HG02840 (cell line): ENCODE results near the gene EIF4ENIF1.
"Not testable (repeated sequence)": the region's sequence is repeated elsewhere in the genome, so short reads cannot be mapped to it uniquely, and the experiment has no call there.

Experiments used
- ATAC-seq: cut with Tn5 transposase; IDR thresholded peaks from one replicate; pipeline ENCODE4 v1.9.1; 2021; ENCODE audit warnings: mild to moderate bottlenecking, moderate library complexity, moderate number of reproducible peaks; ENCODE audit not compliant: unreplicated experiment, low FRiP score

Gene EIF4ENIF1, protein sequence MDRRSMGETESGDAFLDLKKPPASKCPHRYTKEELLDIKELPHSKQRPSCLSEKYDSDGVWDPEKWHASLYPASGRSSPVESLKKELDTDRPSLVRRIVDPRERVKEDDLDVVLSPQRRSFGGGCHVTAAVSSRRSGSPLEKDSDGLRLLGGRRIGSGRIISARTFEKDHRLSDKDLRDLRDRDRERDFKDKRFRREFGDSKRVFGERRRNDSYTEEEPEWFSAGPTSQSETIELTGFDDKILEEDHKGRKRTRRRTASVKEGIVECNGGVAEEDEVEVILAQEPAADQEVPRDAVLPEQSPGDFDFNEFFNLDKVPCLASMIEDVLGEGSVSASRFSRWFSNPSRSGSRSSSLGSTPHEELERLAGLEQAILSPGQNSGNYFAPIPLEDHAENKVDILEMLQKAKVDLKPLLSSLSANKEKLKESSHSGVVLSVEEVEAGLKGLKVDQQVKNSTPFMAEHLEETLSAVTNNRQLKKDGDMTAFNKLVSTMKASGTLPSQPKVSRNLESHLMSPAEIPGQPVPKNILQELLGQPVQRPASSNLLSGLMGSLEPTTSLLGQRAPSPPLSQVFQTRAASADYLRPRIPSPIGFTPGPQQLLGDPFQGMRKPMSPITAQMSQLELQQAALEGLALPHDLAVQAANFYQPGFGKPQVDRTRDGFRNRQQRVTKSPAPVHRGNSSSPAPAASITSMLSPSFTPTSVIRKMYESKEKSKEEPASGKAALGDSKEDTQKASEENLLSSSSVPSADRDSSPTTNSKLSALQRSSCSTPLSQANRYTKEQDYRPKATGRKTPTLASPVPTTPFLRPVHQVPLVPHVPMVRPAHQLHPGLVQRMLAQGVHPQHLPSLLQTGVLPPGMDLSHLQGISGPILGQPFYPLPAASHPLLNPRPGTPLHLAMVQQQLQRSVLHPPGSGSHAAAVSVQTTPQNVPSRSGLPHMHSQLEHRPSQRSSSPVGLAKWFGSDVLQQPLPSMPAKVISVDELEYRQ

DNA sequence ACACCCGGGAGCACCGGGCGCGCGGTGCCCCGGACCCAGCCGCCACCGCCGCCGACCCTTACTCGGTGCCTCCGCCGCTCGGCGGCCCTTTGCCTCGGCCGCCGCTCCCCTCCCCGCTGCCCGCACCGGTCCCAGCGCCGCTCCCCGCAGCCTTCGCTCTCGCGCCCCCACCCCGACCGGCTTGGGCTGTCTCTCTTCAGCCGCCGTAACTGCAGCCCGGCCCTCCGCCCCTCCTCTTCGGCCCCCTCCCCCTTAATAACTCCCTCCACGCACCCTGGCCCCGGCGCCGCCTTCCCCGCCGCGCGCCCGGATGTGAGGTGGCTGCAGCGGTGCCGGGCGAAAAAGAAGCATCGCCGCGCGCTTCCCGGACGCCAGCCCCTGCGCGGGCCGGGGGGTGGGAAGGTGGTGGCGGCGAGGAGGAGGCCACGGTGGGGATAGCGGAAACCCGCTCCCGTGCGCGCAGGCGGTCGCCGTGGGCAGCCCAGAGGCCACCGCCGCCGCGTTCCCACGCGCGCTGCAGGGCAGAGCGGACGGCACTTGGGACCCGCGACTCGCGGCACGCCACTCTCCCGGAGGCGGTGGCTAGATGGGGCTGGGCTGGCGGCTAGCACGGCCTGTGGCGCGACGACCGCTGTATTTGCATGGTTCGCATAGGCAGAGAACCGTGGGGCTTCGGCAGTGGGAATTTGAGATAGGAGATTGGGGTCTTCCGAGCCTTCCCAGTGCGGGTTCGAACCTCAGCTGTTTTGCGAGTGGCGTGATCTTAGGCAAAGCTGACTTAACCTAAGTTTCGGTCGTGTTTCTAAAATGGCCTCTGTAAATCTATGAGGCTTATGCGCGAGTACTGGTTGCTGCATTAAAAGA is at the start of gene EIF4ENIF1:
EIF4ENIF1 (minus strand) TSS at position 211 of the 864 bp plus-strand sequence. CDS start 1,124 bp downstream, outside the sequence.
- ATAC-seq, result peak; percentile 36

DNA sequence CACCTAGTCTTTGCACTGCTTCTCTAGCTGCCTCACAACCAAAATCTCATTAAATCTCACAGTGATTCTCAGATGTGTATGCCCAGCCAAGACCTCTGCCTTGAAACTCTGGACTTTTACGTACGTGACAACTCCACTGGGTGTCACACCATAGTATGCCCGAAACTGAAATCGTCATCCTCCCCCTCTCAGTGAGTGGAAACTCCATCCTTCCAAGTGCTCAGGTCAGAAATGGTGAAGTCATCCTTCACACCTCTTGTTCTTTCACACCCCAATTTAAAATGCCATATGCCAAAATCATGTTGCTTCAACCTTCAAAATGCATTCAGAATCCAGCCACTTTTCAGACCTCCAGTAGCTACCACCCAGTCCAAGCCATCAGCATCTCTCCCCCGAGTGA is 49.2 kb upstream of the EIF4ENIF1 start:
- no peak for ATAC-seq

DNA sequence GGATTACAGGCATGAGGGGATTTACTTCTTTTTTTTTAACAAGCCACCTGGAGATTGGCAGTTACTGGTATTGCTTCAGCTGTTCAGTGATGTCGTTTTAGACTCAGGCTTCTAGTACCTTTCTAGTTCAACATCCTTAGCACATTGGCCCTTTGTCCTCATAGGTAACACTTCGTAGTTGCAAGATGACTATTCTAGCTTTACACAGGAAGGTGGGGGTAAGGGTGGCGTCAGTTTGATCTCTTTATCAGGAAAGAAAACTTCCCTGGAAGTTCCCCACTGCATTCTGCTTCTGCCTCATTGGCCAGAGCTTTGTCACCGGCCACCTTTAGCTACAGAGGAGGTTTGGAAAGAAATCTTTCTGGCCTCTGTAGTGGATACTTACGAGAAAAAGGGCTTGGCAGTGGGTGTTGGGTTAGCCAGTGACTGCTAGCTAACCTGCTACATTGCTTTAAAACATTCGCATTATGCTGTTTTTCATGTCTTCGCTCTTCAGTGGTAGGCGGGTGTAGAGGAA is 47.4 kb upstream of the EIF4ENIF1 start:
- peak; percentile 47 for ATAC-seq

DNA sequence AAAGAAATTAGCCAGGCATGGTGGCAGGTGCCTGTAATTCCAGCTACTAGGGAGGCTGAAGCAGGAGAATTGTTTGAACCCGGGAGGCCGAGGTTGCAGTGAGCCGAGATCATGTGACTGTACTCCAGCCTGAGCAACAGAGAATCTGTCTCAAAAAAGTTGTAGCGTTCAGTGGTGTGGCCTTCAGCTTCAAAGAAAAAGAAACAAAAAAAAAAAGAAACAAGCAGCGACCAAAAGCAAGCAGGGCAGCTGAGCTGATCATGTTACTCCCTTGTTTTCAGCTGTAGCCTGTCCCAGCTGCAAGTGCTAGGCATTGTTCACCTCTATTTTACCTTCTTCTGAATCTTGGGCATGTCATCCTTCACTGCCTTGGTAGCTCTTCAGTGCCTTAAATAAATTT is 43.7 kb upstream of the EIF4ENIF1 start:
- ATAC-seq, result no peak

DNA sequence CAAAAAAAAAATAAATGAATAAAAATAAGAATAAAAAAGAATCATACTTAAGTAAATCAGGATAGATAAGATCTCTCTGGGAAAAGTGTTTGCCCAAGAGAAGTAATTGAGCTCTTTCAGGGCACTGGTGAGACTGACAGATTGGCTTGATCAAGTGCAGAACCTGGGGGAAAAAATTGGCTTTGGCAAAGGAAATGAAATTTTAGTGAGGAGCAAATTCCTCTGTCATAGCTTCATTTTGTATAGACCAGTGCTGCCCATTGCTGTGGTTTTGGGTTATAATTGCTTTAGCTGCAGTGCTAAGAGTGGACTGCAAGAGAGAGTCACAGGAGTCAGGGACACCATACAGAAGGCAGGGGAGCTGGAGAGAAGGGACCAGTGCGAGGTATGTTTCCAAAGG is 42.4 kb upstream of the EIF4ENIF1 start:
- ATAC-seq, result no peak

DNA sequence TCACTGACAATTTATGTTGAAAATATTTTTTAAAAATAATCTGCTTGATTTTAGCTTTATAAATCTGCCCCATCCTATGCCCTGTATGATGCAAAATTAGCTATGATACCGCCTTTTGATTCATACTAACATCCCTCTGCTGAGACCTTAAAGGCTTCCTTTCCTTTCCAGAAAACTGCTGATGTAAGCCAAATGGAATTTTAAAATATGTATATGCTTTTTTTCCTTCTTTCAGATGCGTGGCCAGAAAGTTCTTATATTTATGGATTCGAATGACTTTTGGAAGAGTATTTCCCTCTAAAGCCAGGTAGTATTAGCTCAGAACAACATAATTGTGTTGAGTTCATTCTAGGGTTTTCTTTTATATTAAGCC is 41.2 kb upstream of the EIF4ENIF1 start:
- ATAC-seq, result no peak

DNA sequence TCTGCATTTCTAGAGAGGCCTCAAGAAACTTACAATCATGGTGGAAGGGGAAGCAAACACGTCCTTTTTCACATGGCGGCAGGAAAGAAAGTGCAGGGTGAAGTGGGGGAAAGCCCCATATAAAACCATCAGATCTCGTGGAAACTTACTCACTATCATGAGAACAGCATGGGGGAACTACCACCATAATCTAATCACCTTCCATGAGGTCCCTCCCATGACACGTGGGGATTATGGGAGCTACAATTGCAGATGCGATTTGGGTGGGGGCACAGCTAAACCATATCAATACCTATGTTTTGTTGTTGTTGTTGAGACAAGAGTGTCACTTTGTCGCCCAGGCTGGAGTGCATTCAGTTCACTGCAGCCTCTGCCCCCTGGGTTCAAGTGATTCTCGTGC is 36.6 kb upstream of the EIF4ENIF1 start:
- ATAC-seq, result no peak

DNA sequence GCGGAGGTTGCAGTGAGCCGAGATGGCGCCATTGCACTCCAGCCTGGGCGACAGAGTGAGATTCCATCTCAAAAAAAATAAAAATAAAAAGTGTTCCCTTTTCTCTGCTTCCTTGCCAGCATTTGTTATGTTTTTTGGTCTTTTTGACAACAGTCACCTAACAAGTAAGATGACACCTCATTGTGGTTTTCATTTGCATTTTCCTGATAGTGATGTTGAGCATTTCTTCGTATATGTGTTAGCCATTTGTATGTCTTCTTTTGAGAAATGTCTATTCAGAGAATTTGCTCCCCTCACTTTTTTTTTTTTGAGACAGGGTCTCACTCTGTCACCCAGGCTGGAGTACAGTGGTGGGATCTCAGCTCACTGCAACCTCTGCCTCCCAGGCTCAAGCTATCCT is 34.5 kb upstream of the EIF4ENIF1 start:
- ATAC-seq, result not testable (repeated sequence)

DNA sequence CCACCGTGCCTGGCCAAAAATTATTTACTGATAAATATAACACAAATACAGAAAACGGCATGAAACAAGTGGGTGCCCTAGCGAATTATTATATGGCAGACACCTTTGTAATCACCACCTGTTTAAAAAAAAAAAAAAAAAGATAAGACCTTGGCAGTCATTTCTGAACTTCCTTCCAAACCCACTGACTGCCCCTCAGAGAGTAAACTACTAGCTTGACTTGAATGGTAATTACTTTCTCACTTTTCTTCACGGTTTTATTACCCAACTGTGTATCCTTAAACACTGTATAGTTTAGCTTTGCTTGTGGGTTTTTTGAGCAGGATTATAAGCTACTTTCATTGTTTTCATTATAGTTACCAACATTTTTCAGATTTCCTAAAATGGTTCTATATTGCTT is 30.4 kb upstream of the EIF4ENIF1 start:
- no peak for ATAC-seq

DNA sequence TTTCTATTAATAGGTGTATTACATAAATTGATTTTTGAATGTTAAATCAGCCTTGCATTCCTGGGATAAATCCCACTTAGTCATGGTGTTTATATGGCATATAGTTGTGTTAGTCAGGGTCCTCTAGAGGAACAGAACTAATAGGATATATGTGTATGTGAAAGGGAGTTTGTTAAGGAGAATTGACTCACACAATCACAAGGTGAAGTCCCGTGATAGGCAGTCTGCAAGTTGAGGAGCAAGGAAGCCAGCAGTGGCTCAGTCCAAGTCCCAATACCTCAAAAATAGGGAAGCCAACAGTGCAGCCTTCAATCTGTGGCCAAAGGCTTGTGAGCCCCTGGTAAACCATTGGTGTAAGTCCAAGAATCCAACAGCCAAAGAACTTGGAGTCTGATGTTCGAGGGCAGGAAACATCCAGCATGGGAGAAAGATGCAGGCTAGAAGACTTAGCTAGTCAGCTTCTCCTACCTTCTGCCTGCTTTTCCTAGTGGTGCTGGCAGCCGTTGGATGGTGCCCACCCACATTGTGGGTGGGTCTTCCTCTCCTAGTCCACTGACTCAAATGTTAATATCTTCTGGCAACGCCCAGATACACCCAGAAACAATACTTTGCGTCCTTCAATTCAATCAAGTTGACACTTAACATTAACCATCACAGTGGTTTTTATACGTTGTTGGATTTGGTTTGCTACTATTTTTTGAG is 19.6 kb upstream of the EIF4ENIF1 start:
- ATAC-seq, result no peak

DNA sequence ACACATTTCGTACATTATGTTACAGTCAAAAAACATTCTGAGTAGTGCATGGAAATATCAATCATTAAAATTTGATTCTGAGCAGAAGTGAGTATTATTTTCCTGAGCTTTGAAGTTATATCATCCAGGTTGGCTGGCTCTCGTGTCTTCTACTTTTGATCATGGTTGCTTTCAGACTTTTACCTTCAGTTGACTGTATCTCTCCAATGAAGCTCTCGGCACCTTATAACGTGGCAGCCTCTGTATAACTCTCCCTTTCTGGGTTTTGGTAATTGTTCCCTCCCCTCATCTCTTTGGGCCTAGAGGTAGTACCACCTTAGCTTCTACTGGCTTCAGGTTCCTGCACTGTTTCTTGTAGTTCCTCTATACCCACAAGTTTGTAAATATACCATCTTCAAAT is 18.9 kb upstream of the EIF4ENIF1 start:
- no peak for ATAC-seq

DNA sequence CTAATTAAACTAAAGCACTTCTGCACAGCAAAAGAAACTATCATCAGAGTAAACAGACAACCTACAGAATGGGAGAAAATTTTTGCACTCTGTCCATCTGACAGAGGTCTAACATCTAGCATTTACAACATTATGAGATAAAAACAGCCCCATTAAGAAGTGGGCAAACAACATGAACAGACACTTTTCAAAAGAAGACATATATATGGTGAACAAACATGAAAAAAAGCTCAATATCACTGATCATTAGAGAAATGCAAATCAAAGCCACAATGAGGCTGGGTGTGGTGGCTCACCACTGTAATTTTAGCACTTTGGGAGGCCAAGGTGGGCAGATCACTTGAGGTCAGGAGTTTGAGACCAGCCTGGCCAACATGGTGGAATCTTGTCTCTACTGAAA is 17.9 kb upstream of the EIF4ENIF1 start:
- not testable (repeated sequence) for ATAC-seq

DNA sequence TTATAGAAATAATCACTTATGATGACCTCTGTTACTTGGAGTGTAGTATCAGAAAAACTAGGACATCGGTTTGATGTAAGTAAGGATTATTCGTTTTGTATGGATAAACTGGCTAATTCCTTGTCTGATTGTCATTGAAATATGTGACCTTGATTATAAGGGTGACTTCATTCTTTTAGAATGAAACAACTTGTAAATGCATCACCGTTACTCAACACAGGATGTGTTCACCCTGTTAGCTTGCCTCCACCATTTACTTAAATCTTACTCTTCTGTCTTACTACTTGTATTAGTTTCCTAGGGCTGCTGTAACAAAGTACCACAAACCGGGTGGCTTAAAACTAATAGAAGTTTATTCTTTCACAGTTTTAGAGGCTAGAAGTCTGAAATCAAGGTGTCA is 14.6 kb upstream of the EIF4ENIF1 start:
- ATAC-seq, result no peak

DNA sequence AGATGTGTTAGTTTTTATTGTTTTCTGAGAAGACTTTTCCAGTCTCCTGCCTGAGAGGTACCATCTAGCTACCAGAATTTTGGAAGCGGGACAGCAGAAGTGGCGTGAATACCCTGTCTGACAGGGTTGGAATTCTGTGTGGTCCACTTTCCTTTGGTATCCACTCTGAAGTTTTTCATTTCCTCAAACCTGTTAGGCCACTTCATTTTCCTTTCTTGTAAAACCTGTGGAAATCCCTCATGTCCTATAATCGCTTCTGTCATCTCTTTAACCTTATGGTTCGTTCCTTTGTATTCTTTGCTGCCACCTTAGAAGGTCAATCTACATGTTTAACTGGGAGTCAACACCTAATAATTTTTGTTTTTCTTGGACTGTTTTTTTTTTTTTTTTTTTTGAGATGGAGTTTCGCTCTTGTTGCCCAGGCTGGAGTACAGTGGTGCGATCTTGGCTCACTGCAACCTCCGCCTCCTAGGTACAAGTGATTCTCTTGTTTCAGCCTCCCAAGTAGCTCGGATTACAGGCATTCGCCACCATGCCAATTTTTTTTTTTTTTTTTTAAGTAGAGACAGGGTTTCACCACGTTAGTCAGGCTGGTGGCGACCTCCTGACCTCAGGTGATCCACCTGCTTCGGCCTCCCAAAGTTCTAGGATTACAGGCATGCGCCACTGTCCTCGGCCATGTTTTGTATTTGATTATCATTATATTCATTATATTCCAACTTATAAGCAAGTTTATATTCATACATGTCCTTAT is 13.7 kb upstream of the EIF4ENIF1 start:
- ATAC-seq, result no peak

DNA sequence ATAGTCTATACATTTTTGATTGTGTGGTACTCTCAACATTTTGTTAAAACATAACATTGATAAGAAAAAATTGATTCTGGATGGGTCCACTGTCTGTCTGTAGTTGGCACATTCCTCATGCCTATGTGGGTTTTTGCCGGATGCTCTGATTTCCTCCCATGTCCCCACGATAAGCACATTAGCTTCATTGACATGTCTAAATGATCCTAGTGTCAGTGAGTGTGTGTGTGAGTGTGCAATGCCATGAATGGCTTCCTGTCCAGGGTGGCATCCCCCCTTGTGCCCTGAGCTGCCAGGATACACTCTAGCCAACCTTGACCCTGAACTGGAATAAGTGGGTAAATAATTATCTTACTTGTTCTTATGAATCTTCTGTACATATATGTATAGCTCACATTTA is 12.1 kb upstream of the EIF4ENIF1 start:
- ATAC-seq, result no peak

DNA sequence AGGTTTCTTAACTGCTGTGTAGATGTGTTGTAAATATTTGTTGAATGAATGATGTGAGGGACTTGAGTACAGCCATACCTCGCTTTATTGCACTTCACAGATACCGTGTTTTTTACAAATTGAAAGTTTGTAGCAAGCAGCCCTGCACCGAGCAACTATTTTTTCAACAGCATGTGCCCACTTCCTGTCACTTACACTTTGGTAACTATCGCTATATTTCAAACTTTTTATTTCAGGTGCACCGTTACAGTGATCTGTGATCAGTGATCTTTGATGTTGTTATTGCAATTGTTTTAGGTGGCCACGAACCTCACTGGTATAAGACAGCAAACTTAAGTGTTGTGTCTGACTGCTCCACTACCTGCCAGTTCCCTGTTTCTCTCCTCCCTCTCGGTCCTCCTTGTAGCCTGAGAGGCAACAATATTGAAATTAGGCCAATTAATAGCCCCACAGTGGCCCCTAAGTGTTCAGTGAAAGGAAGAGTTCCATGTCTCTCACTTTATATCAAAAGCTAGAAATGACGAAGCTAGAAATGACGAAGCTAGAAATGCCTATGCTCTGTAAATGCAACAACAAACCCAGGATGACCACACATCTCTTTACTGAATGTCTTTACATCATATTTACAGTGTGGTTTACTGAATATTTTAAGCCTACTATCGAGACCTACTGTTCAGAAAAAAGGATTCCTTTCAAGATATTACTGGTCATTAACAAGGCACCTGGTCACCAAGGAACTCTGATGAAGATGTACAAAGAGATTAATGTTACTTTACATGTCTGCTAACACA is 7.7 kb upstream of the EIF4ENIF1 start:
- no peak for ATAC-seq

DNA sequence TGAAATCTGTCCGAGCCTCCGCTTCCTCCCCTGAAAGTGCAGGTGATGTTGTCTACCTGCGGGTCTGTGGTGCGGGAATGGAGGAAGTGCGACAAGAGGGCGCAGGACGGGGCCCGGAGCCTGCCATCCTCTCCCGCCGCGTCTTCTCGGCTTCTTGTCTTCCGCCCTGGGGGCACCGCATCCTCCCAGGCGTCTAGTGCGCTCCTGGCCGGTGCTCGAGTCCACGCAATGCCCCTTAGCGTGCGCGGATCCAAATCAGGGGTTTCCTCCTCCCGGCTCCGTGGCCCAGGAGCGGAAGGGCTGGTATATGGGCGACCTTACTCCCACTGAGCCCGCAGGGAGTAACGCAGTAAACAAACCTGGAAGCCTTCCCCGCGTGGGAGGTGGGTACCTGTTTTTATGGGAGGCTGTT is 7.1 kb upstream of the EIF4ENIF1 start:
- peak; percentile 17 for ATAC-seq
